Spleen (tissue), 11 donors: ENCODE measurements around the gene CLDN18. TPM values are rescaled to one million over a fixed set of nuclear protein-coding genes. Genes with fewer than 3 reads are reported as not detected.

Source experiments
- DNase-seq: peaks from one replicate; pipeline ENCODE4 v3.0.0-alpha.2; 2020
- H3K27ac ChIP-seq, 8 donors: fragments of 200-600 bp; sonication (generic) in 7 of 8; 1 replicate in 4 of 8; 2 replicates in 4 of 8; pipeline versions ENCODE4 v1.5.0 to v1.8.0; 2016 to 2021; ENCODE audit warnings: inconsistent platforms in 4 of 8, mild to moderate bottlenecking in 4 of 8, moderate library complexity in 1 of 8
- H3K27me3 ChIP-seq, 7 donors: fragments of 200-600 bp; sonication (generic) in 6 of 7; replicated peaks in 1 of 7; 1 replicate in 4 of 7; 2 replicates in 3 of 7; pipeline versions ENCODE4 v1.5.0 to v1.8.0; 2016 to 2021; ENCODE audit warnings: inconsistent platforms in 3 of 7, mild to moderate bottlenecking in 1 of 7
- H3K36me3 ChIP-seq, 6 donors: fragments of 200-600 bp; sonication (generic) in 5 of 6; 1 replicate in 4 of 6; 2 replicates in 2 of 6; pipeline versions ENCODE4 v1.5.0 to v1.8.0; 2016 to 2021; ENCODE audit warnings: inconsistent platforms in 2 of 6
- H3K4me1 ChIP-seq, 6 donors: fragments of 200-600 bp; sonication (generic) in 5 of 6; 1 replicate in 3 of 6; 2 replicates in 3 of 6; pipeline versions ENCODE4 v1.5.0 to v1.8.0; 2016 to 2021; ENCODE audit warnings: inconsistent platforms in 3 of 6
- H3K4me3 ChIP-seq, 8 donors: fragments of 200-600 bp; sonication (generic) in 7 of 8; 1 replicate in 4 of 8; 2 replicates in 4 of 8; pipeline versions ENCODE4 v1.5.0 to v1.8.0; 2016 to 2021; ENCODE audit warnings: inconsistent platforms in 4 of 8, mild to moderate bottlenecking in 4 of 8, moderate library complexity in 2 of 8
- H3K9me3 ChIP-seq, 8 donors: fragments of 200-600 bp; sonication (generic) in 7 of 8; 1 replicate in 4 of 8; 2 replicates in 4 of 8; pipeline versions ENCODE4 v1.5.0 to v1.8.0; 2016 to 2021; ENCODE audit warnings: inconsistent platforms in 4 of 8
- CTCF ChIP-seq, 11 experiments: fragments of 200-600 bp in 7 of 11; fragments of 450-650 bp in 4 of 11; sonication (generic) in 4 of 11; IDR thresholded peaks in 8 of 11; conservative IDR thresholded peaks in 3 of 11; 1 replicate in 7 of 11; 2 replicates in 4 of 11; pipeline versions ENCODE4 v1.4.0 to v1.8.0; 2016 to 2021; ENCODE audit warnings: antibody characterized with exemption in 11 of 11, inconsistent platforms in 4 of 11, mild to moderate bottlenecking in 1 of 11
- POLR2A ChIP-seq, 3 donors: fragments of 450-650 bp; IDR thresholded peaks; one replicate each; pipeline ENCODE4 v1.5.1; 2017; ENCODE audit warnings: antibody characterized with exemption in 3 of 3, mild to moderate bottlenecking in 1 of 3
- POLR2AphosphoS5 ChIP-seq, 3 donors: sonication (generic); formaldehyde crosslinking; IDR thresholded peaks; one replicate each; pipeline ENCODE4 v1.5.1; 2017; ENCODE audit warnings: antibody characterized with exemption in 3 of 3
- whole genome bisulfite sequencing, 5 donors: extraction: QIAGEN DNeasy Blood & Tissue Kit in 3 of 5; methylation state at CpG; one replicate each; pipeline versions ENCODE4 v1.1.5 to v1.1.7; 2013 to 2018; 5-methylcytosine and 5-hydroxymethylcytosine counted together
- intact Hi-C: fragments of 100-400 bp; cut with DNase I; formaldehyde crosslinking; loops from one replicate; pipeline ENCODE4 v1.15.0; 2023; ENCODE audit warnings: low total_unique reads
- polyA plus RNA-seq, 3 donors: library from polyadenylated mRNA; stranded (reverse); fragments of 200-250 nt; gene quantifications; one replicate each; pipeline ENCODE4 v1.2.1, GENCODE V29; 2013
- total RNA-seq, 7 donors: library from RNA; depleted of rRNA in 3 of 7; stranded (reverse); fragments of >200 nt in 3 of 7; fragmentation: NEBNext Ultra II Directional in 4 of 7; extraction: Animal tissue kit (Norgen Biotek cat#: 25700) in 4 of 7; gene quantifications; one replicate each; pipeline versions ENCODE4 v1.1.0 to v1.2.1, GENCODE V29; 2016 to 2021
- donor health status: healthy with polysubstance abuse.
- donor health status: DM: no; HTN: no; CAD: no; lungs with moderate emphysema.
- donor health status: DM: no; HTN: no; CAD: no.
- donor health status: Bipolar disorder and iron deficiency.
- donor health status: healthy.
- donor health status: DM: no; HTN: no; CAD: no.
- donor health status: DM: yes; HTN: yes; CAD: no.

CLDN18 gene
- total and polyA plus RNA-seq, 10 donors: not detected

GRCh38 chr3:138068579-138069174 is 58.7 kb downstream of the CLDN18 start:
- Histone ChIP-seq H3K27ac (no peak overlapping the region), H3K9me3 (no peaks in the 10 kb centered on the region), H3K36me3 (peaks cover 0 to 73% (median under 1%) of the 10 kb centered on the region in 6 donors), H3K4me1 (peaks cover 0 to 8% (median 0%) of the 10 kb centered on the region in 6 donors), H3K27me3 (peaks cover 0 to 19% (median 0%) of the 10 kb centered on the region in 7 donors), H3K4me3 (no peak overlapping the region)
- TF ChIP-seq CTCF (IDR thresholded peaks at IDR 0.05 in 8 of 11, conservative IDR thresholded peaks at IDR 0.05 in 3 of 11) (peak; percentile 90 to 98 (median 95)), POLR2A (IDR thresholded peaks at IDR 0.05) (no peak), POLR2AphosphoS5 (IDR thresholded peaks at IDR 0.05) (peak in 1 of 3 donors; percentile 41)
- intact Hi-C loops: no loop called here
- WGBS, 5 donors: 30 to 39% (median 32%) methylated on average over 12 to 14 of the region's 14 CpGs
- peak; percentile 94 for DNase-seq

DNA sequence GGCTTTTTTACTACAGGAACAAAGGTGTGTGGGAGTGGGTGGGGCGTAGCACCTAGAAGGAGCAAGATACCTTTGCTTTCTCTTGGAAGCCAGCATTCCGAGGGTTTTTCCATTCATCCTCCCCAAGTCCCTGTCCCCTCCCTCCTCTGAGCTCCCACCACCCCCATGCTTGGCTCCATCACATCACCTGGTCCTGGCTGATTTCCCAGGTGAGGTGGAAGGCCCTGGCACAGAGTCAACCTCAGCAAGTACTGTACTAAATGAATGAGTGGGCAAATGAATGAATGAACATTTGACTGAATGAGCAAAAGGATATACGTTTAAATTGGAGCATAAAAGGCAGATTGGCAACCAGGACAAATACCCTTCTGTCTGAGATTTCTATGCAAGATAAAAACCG is 60.0 kb downstream of the CLDN18 start:
- DNase-seq: no peak
- 87 to 94% (median 90%) methylated on average over 4 of the region's 4 CpGs for WGBS, 5 donors
- intact Hi-C loops: no loop called here

GRCh38 chr3:138072796-138073195 is 62.8 kb downstream of the CLDN18 start:
- DNase-seq: no peak
- no peaks in the 10 kb centered on the region for H3K9me3 ChIP-seq
- WGBS, 5 donors: 85 to 96% (median 87%) methylated on average over 5 to 8 of the region's 8 CpGs
- H3K27me3 ChIP-seq: peaks cover 0 to 13% (median 0%) of the 10 kb centered on the region in 7 donors
- peaks cover 0 to 72% (median 0%) of the 10 kb centered on the region in 6 donors for H3K36me3 ChIP-seq
- intact Hi-C loops: no loop called here
- H3K4me3 ChIP-seq: no peak overlapping the region
- TF ChIP-seq CTCF (IDR thresholded peaks at IDR 0.05 in 8 of 11, conservative IDR thresholded peaks at IDR 0.05 in 3 of 11) (no peak), POLR2AphosphoS5 (IDR thresholded peaks at IDR 0.05) (no peak), POLR2A (IDR thresholded peaks at IDR 0.05) (no peak)
- H3K27ac ChIP-seq: no peak overlapping the region
- peaks cover 0 to 8% (median 0%) of the 10 kb centered on the region in 6 donors for H3K4me1 ChIP-seq

More for the DNA sequence above, 60.0 kb downstream of the CLDN18 start:
- Histone ChIP-seq H3K4me1 (peaks cover 0 to 8% (median 0%) of the 10 kb centered on the region in 6 donors), H3K9me3 (no peaks in the 10 kb centered on the region), H3K27ac (no peak overlapping the region), H3K36me3 (peaks cover 0 to 60% (median 0%) of the 10 kb centered on the region in 6 donors), H3K27me3 (peaks cover 0 to 19% (median 0%) of the 10 kb centered on the region in 7 donors), H3K4me3 (no peak overlapping the region)
- TF ChIP-seq POLR2AphosphoS5 (IDR thresholded peaks at IDR 0.05) (no peak), POLR2A (IDR thresholded peaks at IDR 0.05) (no peak), CTCF (IDR thresholded peaks at IDR 0.05 in 8 of 11, conservative IDR thresholded peaks at IDR 0.05 in 3 of 11) (no peak)

DNA sequence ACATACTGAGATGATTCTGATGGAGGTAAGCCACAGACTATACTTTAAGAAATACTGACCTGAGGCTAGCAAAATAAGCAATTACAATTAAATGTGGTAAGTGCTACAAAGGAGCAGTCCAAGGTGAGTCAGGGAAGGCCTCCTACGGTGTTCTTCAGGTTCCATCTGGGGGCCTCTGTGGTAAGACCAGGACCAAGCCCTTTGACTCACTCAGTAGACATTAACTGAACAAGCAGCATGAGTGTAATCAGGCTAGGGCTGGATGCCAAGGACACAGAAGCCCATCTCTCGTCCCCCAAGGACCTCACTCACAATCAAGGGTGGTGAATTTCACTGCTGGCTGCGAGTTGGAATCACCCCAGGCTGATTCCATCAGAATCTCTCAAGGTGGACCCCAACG is 68.1 kb downstream of the CLDN18 start:
- Histone ChIP-seq H3K4me1 (peaks cover 0 to 18% (median 7%) of the 10 kb centered on the region in 6 donors), H3K4me3 (no peak overlapping the region), H3K9me3 (no peaks in the 10 kb centered on the region), H3K27ac (no peak overlapping the region), H3K27me3 (no peaks in the 10 kb centered on the region), H3K36me3 (peaks cover 0 to 52% (median 0%) of the 10 kb centered on the region in 6 donors)
- 73 to 92% (median 86%) methylated on average over 4 of the region's 4 CpGs for WGBS, 5 donors
- no peak for DNase-seq
- TF ChIP-seq POLR2A (IDR thresholded peaks at IDR 0.05): no peak
- no peak for TF ChIP-seq CTCF (IDR thresholded peaks at IDR 0.05 in 8 of 11, conservative IDR thresholded peaks at IDR 0.05 in 3 of 11)
- no peak for TF ChIP-seq POLR2AphosphoS5 (IDR thresholded peaks at IDR 0.05)
- intact Hi-C loops: no loop called here
